H1 (cell line): Measurements from ENCODE around the gene ADTRP. TPM values are rescaled to one million over a fixed set of nuclear protein-coding genes. Genes with fewer than 3 reads are reported as not detected.

ENCODE experiments used
- CTCF ChIA-PET: fragments of 300-600 bp; sonication (Branson Sonifier 250); formaldehyde crosslinking; loops from one replicate; lab custom pipeline; 2021; ENCODE audit not compliant: partially characterized antibody; lab: Charles Lee
- POLR2A ChIA-PET: fragments of 300-600 bp; sonication (Branson Sonifier 250); formaldehyde crosslinking; loops from one replicate; lab custom pipeline; 2021; ENCODE audit warnings: inconsistent platforms; ENCODE audit not compliant: partially characterized antibody; lab: Charles Lee
- DNase-seq, 2 experiments: peaks; one replicate each; pipeline versions ENCODE4 v3.0.0 to v3.0.0-alpha.2; 2010 to 2022; ENCODE audit warnings: low spot score in 2 of 2, low read depth in 1 of 2, mixed read lengths in 1 of 2
- FAIRE-seq: peaks from 2 replicates; lab custom pipeline; 2011; peaks lifted over from hg19 to GRCh38; lab: Jason Lieb, UNC
- H2AFZ ChIP-seq: 2 replicates; pipeline ENCODE4 v1.8.1; 2012; ENCODE audit warnings: low read length, inconsistent platforms
- H2AK5ac ChIP-seq: 2 replicates; pipeline ENCODE4 v1.6.1; 2013; ENCODE audit warnings: low read depth, low read length
- H2BK120ac ChIP-seq: replicated peaks from 2 replicates; pipeline ENCODE3; 2013; ENCODE audit warnings: low read depth, low read length, inconsistent platforms
- H2BK12ac ChIP-seq: 2 replicates; pipeline ENCODE4 v1.6.1; 2013; ENCODE audit warnings: low read depth, low read length
- H2BK15ac ChIP-seq: 2 replicates; pipeline ENCODE4 v1.6.1; 2013; ENCODE audit warnings: low read length
- H2BK20ac ChIP-seq: 2 replicates; pipeline ENCODE4 v1.6.1; 2013; ENCODE audit warnings: low read length
- H2BK5ac ChIP-seq: 2 replicates; pipeline ENCODE4 v1.6.1; 2013; ENCODE audit warnings: low read depth, low read length
- H3K14ac ChIP-seq: 2 replicates; pipeline ENCODE4 v1.6.1; 2013; ENCODE audit warnings: inconsistent platforms; ENCODE audit not compliant: insufficient read length
- H3K18ac ChIP-seq: 2 replicates; pipeline ENCODE4 v1.6.1; 2013; ENCODE audit warnings: low read length; ENCODE audit errors: extremely low read depth
- H3K23ac ChIP-seq: 2 replicates; pipeline ENCODE4 v1.6.1; 2013; ENCODE audit warnings: inconsistent platforms; ENCODE audit not compliant: insufficient read length
- H3K23me2 ChIP-seq: 2 replicates; pipeline ENCODE4 v1.6.1; 2013; ENCODE audit warnings: low read depth, low read length
- H3K27ac ChIP-seq: 2 replicates; pipeline ENCODE4 v1.6.1; 2011; ENCODE audit warnings: low read depth, low read length, inconsistent platforms
- H3K27me3 ChIP-seq, 4 experiments: replicated peaks in 1 of 4; 1 replicate in 1 of 4; 2 replicates in 3 of 4; pipeline versions ENCODE4 v1.6.1 to v1.8.1; 2011 to 2013; ENCODE audit warnings: low read length in 3 of 4, mild to moderate bottlenecking in 3 of 4, inconsistent platforms in 2 of 4, mixed read lengths in 2 of 4, moderate library complexity in 1 of 4; ENCODE audit not compliant: control insufficient read depth in 3 of 4, insufficient read depth in 3 of 4; ENCODE audit errors: extremely low read depth in 1 of 4
- H3K36me3 ChIP-seq, 4 experiments: 2 replicates each; pipeline versions ENCODE4 v1.6.1 to v1.8.1; 2011 to 2013; ENCODE audit warnings: mild to moderate bottlenecking in 4 of 4, low read length in 3 of 4, moderate library complexity in 2 of 4, control low read depth in 1 of 4, inconsistent platforms in 1 of 4; ENCODE audit not compliant: insufficient read depth in 4 of 4, control insufficient read depth in 2 of 4
- H3K4ac ChIP-seq: replicated peaks from 2 replicates; pipeline ENCODE3; 2013; ENCODE audit warnings: low read length, low read depth, mixed read lengths, inconsistent platforms; ENCODE audit not compliant: insufficient read length
- H3K4me1 ChIP-seq, 4 experiments: replicated peaks in 1 of 4; 1 replicate in 1 of 4; 2 replicates in 3 of 4; pipeline versions ENCODE4 v1.6.1 to v1.8.1; 2011 to 2013; ENCODE audit warnings: low read length in 3 of 4, inconsistent platforms in 2 of 4, mixed read lengths in 1 of 4; ENCODE audit not compliant: insufficient read depth in 4 of 4, control insufficient read depth in 3 of 4
- H3K4me2 ChIP-seq, 2 experiments: 2 replicates each; pipeline versions ENCODE4 v1.6.1 to v1.8.1; 2011 to 2013; ENCODE audit warnings: low read depth in 2 of 2, low read length in 2 of 2, control low read depth in 1 of 2, inconsistent platforms in 1 of 2, mild to moderate bottlenecking in 1 of 2; ENCODE audit not compliant: insufficient read depth in 1 of 2
- H3K4me3 ChIP-seq, 4 experiments: fragments of 200-600, 300-600 bp in 1 of 4; sonication (generic), shearing (Covaris generic), sonication (Bioruptor Twin) in 1 of 4; 2 replicates each; pipeline versions ENCODE4 v1.5.1 to v1.8.1; 2011 to 2016; ENCODE audit warnings: low read length in 4 of 4, low read depth in 3 of 4, control low read depth in 2 of 4, inconsistent platforms in 2 of 4, mild to moderate bottlenecking in 2 of 4, mixed read lengths in 1 of 4, moderate library complexity in 1 of 4; ENCODE audit not compliant: insufficient read depth in 2 of 4; ENCODE audit errors: extremely low read depth in 1 of 4
- H3K56ac ChIP-seq: replicated peaks from 2 replicates; pipeline ENCODE3; 2013; ENCODE audit warnings: low read depth, mild to moderate bottlenecking, mixed read lengths, low read length, inconsistent platforms; ENCODE audit not compliant: insufficient read length
- H3K79me1 ChIP-seq: 2 replicates; pipeline ENCODE4 v1.6.1; 2013; ENCODE audit warnings: low read depth, low read length, control low read depth
- H3K79me2 ChIP-seq, 2 experiments: 2 replicates each; pipeline versions ENCODE4 v1.6.1 to v1.8.1; 2012 to 2013; ENCODE audit warnings: low read length in 2 of 2, mild to moderate bottlenecking in 2 of 2, inconsistent platforms in 1 of 2; ENCODE audit not compliant: insufficient read depth in 2 of 2, control insufficient read depth in 1 of 2
- H3K9ac ChIP-seq, 4 experiments: replicated peaks in 1 of 4; 1 replicate in 1 of 4; 2 replicates in 3 of 4; pipeline versions ENCODE4 v1.6.1 to v1.8.1; 2011 to 2013; ENCODE audit warnings: low read depth in 3 of 4, low read length in 3 of 4, control low read depth in 2 of 4, mild to moderate bottlenecking in 2 of 4, moderate library complexity in 2 of 4, inconsistent platforms in 1 of 4; ENCODE audit errors: extremely low read depth in 1 of 4
- H3K9me3 ChIP-seq, 2 experiments: 2 replicates each; pipeline versions ENCODE4 v1.6.1 to v1.8.1; 2012 to 2013; ENCODE audit warnings: mild to moderate bottlenecking in 2 of 2, moderate library complexity in 2 of 2, control low read depth in 1 of 2, inconsistent platforms in 1 of 2, low read depth in 1 of 2, low read length in 1 of 2, mixed read lengths in 1 of 2; ENCODE audit not compliant: insufficient read depth in 2 of 2
- H4K20me1 ChIP-seq, 2 experiments: replicated peaks in 1 of 2; 2 replicates each; pipeline versions ENCODE3 to v1.8.1; 2011 to 2013; ENCODE audit warnings: inconsistent platforms in 2 of 2, low read length in 2 of 2, mild to moderate bottlenecking in 1 of 2; ENCODE audit not compliant: insufficient read depth in 2 of 2, control insufficient read depth in 1 of 2
- H4K5ac ChIP-seq: 2 replicates; pipeline ENCODE4 v1.6.1; 2013; ENCODE audit warnings: low read length, low read depth, mixed read lengths, inconsistent platforms; ENCODE audit not compliant: insufficient read length
- H4K8ac ChIP-seq: 2 replicates; pipeline ENCODE4 v1.8.0; 2013; ENCODE audit warnings: mild to moderate bottlenecking, moderate library complexity, low read length, inconsistent platforms; ENCODE audit not compliant: insufficient read depth; ENCODE audit errors: extremely low read depth
- H4K91ac ChIP-seq: replicated peaks from 2 replicates; pipeline ENCODE3; 2013; ENCODE audit warnings: low read length, mixed read lengths, inconsistent platforms; ENCODE audit not compliant: insufficient read length
- CHD2 ChIP-seq: IDR thresholded peaks from 2 replicates; pipeline ENCODE4 v1.6.1; 2012; ENCODE audit warnings: low read length, improper control_type of control experiment
- CTBP2 ChIP-seq: IDR thresholded peaks from 2 replicates; pipeline ENCODE4 v1.7.0; 2011; ENCODE audit warnings: borderline replicate concordance, mild to moderate bottlenecking, moderate library complexity, mixed read lengths, low read length; ENCODE audit not compliant: insufficient read depth, insufficient read length
- JUN ChIP-seq: IDR thresholded peaks from 2 replicates; pipeline ENCODE4 v1.6.1; 2011; ENCODE audit warnings: low read depth, mild to moderate bottlenecking, improper control_type of control experiment, low read length
- POLR2A ChIP-seq, 2 experiments: IDR thresholded peaks; 1 replicate in 1 of 2; 2 replicates in 1 of 2; pipeline ENCODE4 v1.6.1; 2011; ENCODE audit warnings: low read depth in 2 of 2, low read length in 2 of 2, mild to moderate bottlenecking in 2 of 2; ENCODE audit errors: control extremely low read depth in 1 of 2
- TEAD4 ChIP-seq: IDR thresholded peaks from 2 replicates; pipeline ENCODE4 v1.6.1; 2012; ENCODE audit warnings: low read depth, low read length, inconsistent platforms, mixed read lengths
- WGBS, 2 experiments: shearing (Covaris generic) in 1 of 2; methylation state at CpG; one replicate each; pipeline versions ENCODE4 v1.1.6 to v1.1.7; 2013 to 2015; ENCODE audit warnings: low lambda C conversion rate in 2 of 2, mixed read lengths in 2 of 2, inconsistent platforms in 1 of 2, low coverage in 1 of 2, missing lambda C conversion rate in 1 of 2; ENCODE audit not compliant: insufficient replicate concordance in 2 of 2, insufficient coverage in 1 of 2, insufficient read length in 1 of 2; ENCODE audit errors: extremely low coverage in 1 of 2, missing lambda C conversion rate in 1 of 2; 5-methylcytosine and 5-hydroxymethylcytosine counted together
- polyA plus RNA-seq, 7 experiments: library from polyadenylated mRNA; depleted of rRNA in 3 of 7; stranded (reverse) in 5 of 7; unstranded in 2 of 7; fragments of >200 nt in 5 of 7; fragments of 200-250 nt in 2 of 7; gene quantifications; 1 replicate in 5 of 7; 2 replicates in 1 of 7; 4 replicates in 1 of 7; pipeline versions ENCODE4 v1.2.1 to v1.2.3, GENCODE V29; 2011 to 2013; ENCODE audit warnings: missing spikeins in 2 of 7, mixed read lengths in 2 of 7
- total RNA-seq: library from RNA; stranded (reverse); fragmentation: NEBNext Ultra II Directional; extraction: Animal tissue kit (Norgen Biotek cat#: 25700); gene quantifications from 2 replicates; pipeline ENCODE4 v1.2.1, GENCODE V29; 2021
- TF ChIP-seq, protein P1 (sequence below), 3 experiments: IDR thresholded peaks; 1 replicate in 2 of 3; 2 replicates in 1 of 3; pipeline versions ENCODE4 v1.5.1 to v1.6.1; 2011; ENCODE audit warnings: low read length in 3 of 3, mild to moderate bottlenecking in 3 of 3, inconsistent platforms in 2 of 3, low read depth in 1 of 3, moderate library complexity in 1 of 3; ENCODE audit not compliant: insufficient read depth in 1 of 3; ENCODE audit errors: control extremely low read depth in 1 of 3

ADTRP gene
- total and polyA plus RNA-seq, 2 of the 8 experiments (the other 6 are each of a cell fraction or from before 2014, with no cell fraction given) = 0.08 to 0.45 TPM

DNA sequence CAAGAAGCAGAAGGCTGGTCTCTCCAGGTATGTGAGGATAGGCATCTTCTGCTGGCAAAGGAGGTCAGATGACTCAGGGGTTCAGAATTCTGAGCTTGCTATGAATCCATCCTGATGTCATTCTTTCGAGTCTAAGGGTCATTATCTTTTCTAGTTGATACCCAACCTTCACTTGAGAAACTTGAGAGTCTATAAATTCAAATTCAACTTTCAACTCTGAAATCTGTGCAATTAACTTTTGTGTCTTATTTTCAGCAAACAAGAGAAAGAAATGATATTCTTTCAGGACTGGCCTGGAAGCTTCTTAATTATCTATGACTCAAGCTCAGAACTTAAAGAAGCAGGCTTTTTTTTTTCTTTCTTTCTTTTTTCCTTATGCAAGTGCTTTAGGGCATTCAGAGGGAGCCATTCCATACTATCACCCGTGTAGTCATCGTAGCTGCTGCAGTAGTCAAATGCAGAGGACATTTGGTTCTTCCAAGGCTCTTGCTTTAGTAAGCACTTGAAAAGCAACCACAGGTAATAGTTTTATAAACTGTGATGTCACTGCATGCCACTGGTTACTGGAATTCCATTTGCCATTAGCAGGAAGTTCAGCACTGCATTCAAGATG, 93.0 kb downstream of the ADTRP start:
- Histone ChIP-seq H3K4ac (no peak overlapping the region), H4K91ac (no peak overlapping the region), H2BK5ac (no peak overlapping the region), H2BK15ac (no peak overlapping the region), H3K23ac (no peak overlapping the region), H2BK120ac (no peak overlapping the region), H3K4me3 (no peak overlapping the region), H2BK12ac (no peak overlapping the region), H2AFZ (no peak overlapping the region), H3K27me3 (no peaks in the 10 kb centered on the region), H3K27ac (no peak overlapping the region), H3K79me1 (no peaks in the 10 kb centered on the region), H3K18ac (no peak overlapping the region), H3K56ac (no peak overlapping the region)
- POLR2A ChIA-PET = no interaction called here
- TF ChIP-seq JUN (no peak), CHD2 (no peak), TEAD4 (no peak), CTBP2 (no peak), POLR2A (IDR thresholded peaks at IDR 0.05; ENCODE audit: control extremely low read depth in 1 of 2, low read depth in 2 of 2, low read length in 2 of 2) (no peak)
- TF ChIP-seq, protein P1, sequence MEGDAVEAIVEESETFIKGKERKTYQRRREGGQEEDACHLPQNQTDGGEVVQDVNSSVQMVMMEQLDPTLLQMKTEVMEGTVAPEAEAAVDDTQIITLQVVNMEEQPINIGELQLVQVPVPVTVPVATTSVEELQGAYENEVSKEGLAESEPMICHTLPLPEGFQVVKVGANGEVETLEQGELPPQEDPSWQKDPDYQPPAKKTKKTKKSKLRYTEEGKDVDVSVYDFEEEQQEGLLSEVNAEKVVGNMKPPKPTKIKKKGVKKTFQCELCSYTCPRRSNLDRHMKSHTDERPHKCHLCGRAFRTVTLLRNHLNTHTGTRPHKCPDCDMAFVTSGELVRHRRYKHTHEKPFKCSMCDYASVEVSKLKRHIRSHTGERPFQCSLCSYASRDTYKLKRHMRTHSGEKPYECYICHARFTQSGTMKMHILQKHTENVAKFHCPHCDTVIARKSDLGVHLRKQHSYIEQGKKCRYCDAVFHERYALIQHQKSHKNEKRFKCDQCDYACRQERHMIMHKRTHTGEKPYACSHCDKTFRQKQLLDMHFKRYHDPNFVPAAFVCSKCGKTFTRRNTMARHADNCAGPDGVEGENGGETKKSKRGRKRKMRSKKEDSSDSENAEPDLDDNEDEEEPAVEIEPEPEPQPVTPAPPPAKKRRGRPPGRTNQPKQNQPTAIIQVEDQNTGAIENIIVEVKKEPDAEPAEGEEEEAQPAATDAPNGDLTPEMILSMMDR (IDR thresholded peaks at IDR 0.05; ENCODE audit: control extremely low read depth in 1 of 3, insufficient read depth in 1 of 3, low read depth in 1 of 3, low read length in 3 of 3) = no peak
- TF ChIP-seq, all 59 proteins: peak for 0
- FAIRE-seq = no peak
- H3K4me2 ChIP-seq = no peak overlapping the region
- no peaks in the 10 kb centered on the region for H4K20me1 ChIP-seq
- H3K9me3 ChIP-seq = peaks cover 7 to 9% of the 10 kb centered on the region in 2 experiments
- H2BK20ac ChIP-seq = no peak overlapping the region
- no peaks in the 10 kb centered on the region for H3K23me2 ChIP-seq
- WGBS, 2 experiments = 92% methylated on average over 3 of the region's 3 CpGs; no CpG with 5 or more reads in 1 of the 2 experiments
- H4K8ac ChIP-seq = no peak overlapping the region
- DNase-seq = no peak
- H3K36me3 ChIP-seq = no peaks in the 10 kb centered on the region
- peaks cover 0 to 10% (median 2%) of the 10 kb centered on the region in 4 experiments; a peak in 4 of 7 replicates for H3K4me1 ChIP-seq
- H4K5ac ChIP-seq = no peak overlapping the region
- no peak overlapping the region for H3K14ac ChIP-seq
- H3K79me2 ChIP-seq = no peaks in the 10 kb centered on the region
- H2AK5ac ChIP-seq = no peak overlapping the region; the same call in 1 of the 2 replicates
- CTCF ChIA-PET = interaction anchor here (0.7 kb wide), 1 partner anchor 11 kb away, joined by 4 read pairs; no protein-coding TSS in a partner anchor
- no peak overlapping the region for H3K9ac ChIP-seq
